K562 (cell line): ENCODE measurements around the gene ZNHIT1. TPM values are rescaled to one million over a fixed set of nuclear protein-coding genes. Genes with fewer than 3 reads are reported as not detected.

Source experiments
- ATF2 ChIP-seq: sonication (generic); formaldehyde crosslinking; IDR thresholded peaks from 2 replicates; pipeline ENCODE4 v1.8.1; 2022; ENCODE audit warnings: missing genetic modification reagents
- ATF7 ChIP-seq: fragments of 450-650 bp; IDR thresholded peaks from 2 replicates; pipeline ENCODE4 v1.7.1; 2014; ENCODE audit warnings: mild to moderate bottlenecking, moderate library complexity
- CTCFL ChIP-seq: IDR thresholded peaks from 2 replicates; pipeline ENCODE4 v1.6.1; 2011; ENCODE audit warnings: borderline replicate concordance, low read depth, mild to moderate bottlenecking, moderate library complexity, low read length; ENCODE audit not compliant: insufficient read depth, poor library complexity, severe bottlenecking
- DMBX1 ChIP-seq: fragments of 250-450 bp; sonication (Bioruptor Pico); IDR thresholded peaks from 2 replicates; pipeline ENCODE4 v1.8.0; 2022; ENCODE audit warnings: inconsistent platforms, mild to moderate bottlenecking, moderate library complexity, borderline replicate concordance
- E2F4 ChIP-seq: sonication (generic); formaldehyde crosslinking; IDR thresholded peaks from 2 replicates; pipeline ENCODE4 v1.8.0; 2022; ENCODE audit warnings: mild to moderate bottlenecking, low read depth, missing genetic modification reagents
- FOXA3 ChIP-seq, 2 experiments: fragments of 450-650 bp in 1 of 2; sonication (generic) in 1 of 2; formaldehyde crosslinking; IDR thresholded peaks in 1 of 2; conservative IDR thresholded peaks in 1 of 2; 2 replicates each; pipeline versions ENCODE4 v1.4.0 to v1.8.0; 2020 to 2022; ENCODE audit warnings: mild to moderate bottlenecking in 2 of 2, missing genetic modification reagents in 1 of 2
- KAT7 ChIP-seq: sonication (generic); formaldehyde crosslinking; IDR thresholded peaks from 2 replicates; pipeline ENCODE4 v1.8.0; 2022; ENCODE audit warnings: missing genetic modification reagents, mild to moderate bottlenecking, borderline replicate concordance
- MXI1 ChIP-seq: IDR thresholded peaks from 2 replicates; pipeline ENCODE4 v1.6.1; 2011; ENCODE audit warnings: low read depth, mild to moderate bottlenecking, improper control_type of control experiment, low read length
- NCOA4 ChIP-seq: fragments of 450-650 bp; IDR thresholded peaks from 2 replicates; pipeline ENCODE4 v1.6.1; 2018; ENCODE audit warnings: mild to moderate bottlenecking; ENCODE audit not compliant: partially characterized antibody
- POLR2A ChIP-seq: fragments of 450-650 bp; conservative IDR thresholded peaks from 2 replicates; pipeline ENCODE4 v1.6.1; 2016
- RAD21 ChIP-seq, 2 experiments: fragments of 250-450 bp in 1 of 2; fragments of 450-650 bp in 1 of 2; sonication (Bioruptor Pico) in 1 of 2; formaldehyde crosslinking in 1 of 2; IDR thresholded peaks in 1 of 2; conservative IDR thresholded peaks in 1 of 2; 2 replicates each; pipeline versions ENCODE4 v1.4.0 to v1.8.0; 2020 to 2022; ENCODE audit warnings: mild to moderate bottlenecking in 2 of 2, moderate library complexity in 1 of 2
- SAFB ChIP-seq: fragments of 200-400 bp; formaldehyde crosslinking; IDR thresholded peaks from 2 replicates; pipeline ENCODE4 v1.6.1; 2017; ENCODE audit warnings: low read depth, low read length, borderline replicate concordance
- SMARCB1 ChIP-seq: IDR thresholded peaks from 2 replicates; pipeline ENCODE4 v1.6.1; 2011; ENCODE audit warnings: improper control_type of control experiment, low read depth; ENCODE audit not compliant: insufficient read length
- TCF15 ChIP-seq: fragments of 250-450 bp; sonication (Bioruptor Pico); IDR thresholded peaks from 2 replicates; pipeline ENCODE4 v1.8.0; 2022; ENCODE audit warnings: moderate library complexity, mild to moderate bottlenecking, inconsistent platforms
- TEAD1 ChIP-seq, 2 experiments: fragments of 450-650 bp in 1 of 2; sonication (generic) in 1 of 2; formaldehyde crosslinking; IDR thresholded peaks; 2 replicates each; pipeline versions ENCODE4 v1.4.0 to v1.8.0; 2020 to 2022; ENCODE audit warnings: mild to moderate bottlenecking in 2 of 2, missing genetic modification reagents in 1 of 2
- ZBED1 ChIP-seq: IDR thresholded peaks from 2 replicates; pipeline ENCODE4 v1.6.1; 2014
- ZNF217 ChIP-seq: sonication (generic); formaldehyde crosslinking; IDR thresholded peaks from 2 replicates; pipeline ENCODE4 v1.8.0; 2022; ENCODE audit warnings: mild to moderate bottlenecking, missing genetic modification reagents
- ZNF445 ChIP-seq: fragments of 250-450 bp; sonication (Bioruptor Pico); IDR thresholded peaks from 2 replicates; pipeline ENCODE4 v1.4.0; 2020; ENCODE audit warnings: low read depth, mild to moderate bottlenecking, moderate library complexity
- polyA plus RNA-seq, 8 experiments: library from polyadenylated mRNA; depleted of rRNA in 4 of 8; stranded (reverse) in 5 of 8; unstranded in 3 of 8; fragments of >200 nt; fragmentation: Nextera tagmentation in 2 of 8; fragmentation: Illumina TruSeq in 1 of 8; extraction: Ambion mirVana in 2 of 8; extraction: Trizol in 1 of 8; gene quantifications; 2 replicates each; pipeline versions ENCODE4 v1.2.1 to v1.2.3, GENCODE V29; 2011 to 2014; ENCODE audit warnings: inconsistent platforms in 1 of 8, missing spikeins in 1 of 8
- total RNA-seq, 7 experiments: library from RNA; depleted of rRNA in 6 of 7; stranded (reverse); fragments of >200 nt in 6 of 7; fragmentation: Illumina TruSeq in 2 of 7; extraction: Trizol in 2 of 7; gene quantifications; 2 replicates each; pipeline versions ENCODE4 v1.2.1 to v1.2.3, GENCODE V29; 2011 to 2021; ENCODE audit warnings: low replicate concordance in 1 of 7

ZNHIT1 gene
- total and polyA plus RNA-seq, 9 of the 15 experiments (the other 6 are each of a cell fraction or from before 2014, with no cell fraction given): 6.4 to 162 (median 70.1) TPM

- TF ChIP-seq ZNF445 (CRISPR knock-in tag): no peak
- peak; percentile 63 for TF ChIP-seq CTCFL
- no peak for TF ChIP-seq ATF2 (CRISPR knock-in tag)
- no peak; the same call in 1 of the 2 replicates for TF ChIP-seq DMBX1 (CRISPR knock-in tag)
- TF ChIP-seq ZNF217 (CRISPR knock-in tag): no peak
- TF ChIP-seq SAFB: peak; percentile 1; the same call in 1 of the 2 replicates
- peak; percentile 49 for TF ChIP-seq MXI1
- no peak; the same call in 1 of the 2 replicates for TF ChIP-seq ZBED1
- peak; percentile 69; the same call in 1 of the 2 replicates for TF ChIP-seq ATF7
- TF ChIP-seq FOXA3 (CRISPR knock-in tag; conservative IDR thresholded peaks at IDR 0.05 in 1 of 2, IDR thresholded peaks at IDR 0.05 in 1 of 2): no peak; a peak in 1 of 4 replicates
- TF ChIP-seq TEAD1 (CRISPR knock-in tag; IDR thresholded peaks at IDR 0.05): no peak
- no peak for TF ChIP-seq TCF15 (CRISPR knock-in tag)
- TF ChIP-seq POLR2A: peak; percentile 77
- peak; percentile 42 for TF ChIP-seq SMARCB1
- TF ChIP-seq RAD21 (CRISPR knock-in tag; conservative IDR thresholded peaks at IDR 0.05 in 1 of 2, IDR thresholded peaks at IDR 0.05 in 1 of 2): no peak; a peak in 3 of 4 replicates
- no peak for TF ChIP-seq E2F4
- TF ChIP-seq KAT7: no peak
- TF ChIP-seq NCOA4: no peak
These were observed at the start of gene ZNHIT1, which contains the start of gene PLOD3 (continued) for GRCh38 chr7:101217388-101218235.
